ENCODE data around the gene PALLD.

The PALLD gene

DNA sequence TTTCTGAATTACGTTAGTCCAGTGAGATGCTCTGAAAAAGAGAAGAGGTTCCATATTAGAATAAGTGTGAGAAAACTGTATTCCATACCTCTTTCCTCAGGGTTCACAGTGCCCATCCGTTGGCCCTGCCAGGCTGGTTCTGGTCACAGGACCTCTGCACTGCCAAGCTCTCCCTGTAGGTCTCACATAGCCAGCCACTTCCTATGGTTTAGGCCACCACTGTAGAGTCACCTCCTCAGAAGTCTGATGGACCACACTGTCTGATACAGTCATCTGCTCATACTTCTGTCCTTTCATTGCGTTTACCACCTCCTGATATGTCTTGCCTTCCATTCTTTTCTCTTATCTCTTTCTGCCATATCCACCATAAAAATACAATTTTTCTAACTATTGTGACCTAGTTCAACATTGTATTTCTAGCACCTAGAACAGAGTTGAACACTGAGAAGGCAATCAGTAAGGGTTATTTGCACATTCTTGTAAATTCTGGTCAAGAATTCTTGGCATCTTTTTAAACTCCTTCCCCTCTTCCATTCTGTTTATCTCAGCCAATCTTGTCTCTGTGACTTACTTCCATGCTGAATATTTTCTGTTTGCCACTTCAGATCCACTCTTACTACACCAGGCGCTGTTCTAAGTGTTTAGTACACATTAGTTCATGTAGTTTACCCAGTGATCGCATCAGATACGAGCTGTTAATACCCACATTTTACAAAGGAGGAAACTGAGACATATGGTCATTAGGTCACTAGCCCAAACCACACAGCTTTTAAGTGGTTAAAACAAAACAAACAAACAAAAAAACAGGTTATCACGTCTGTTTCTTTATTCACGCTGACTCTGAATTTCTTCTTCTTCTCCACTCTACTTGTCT lies 387.6 kb downstream of the PALLD start:
- no peak for DNase-seq

DNA sequence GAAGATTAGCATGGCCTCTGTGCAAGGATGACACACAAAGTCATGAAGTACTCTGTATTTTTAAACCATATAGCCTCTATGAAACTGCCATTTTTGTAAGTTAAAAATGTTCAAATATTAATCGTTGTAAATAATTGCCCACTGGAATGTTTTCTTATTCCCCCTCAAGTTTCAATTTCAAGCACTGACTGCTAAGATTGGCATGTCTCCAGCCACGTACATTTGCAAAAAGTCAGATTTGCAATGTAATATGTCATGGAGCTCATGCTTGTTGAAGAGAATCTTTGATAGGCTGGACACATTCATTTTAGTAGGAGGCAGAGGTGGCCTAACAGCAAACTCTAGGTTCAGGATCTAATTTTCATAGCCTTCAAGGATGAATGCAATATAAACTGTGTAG lies 388.5 kb downstream of the PALLD start:
- no peak for DNase-seq

DNA sequence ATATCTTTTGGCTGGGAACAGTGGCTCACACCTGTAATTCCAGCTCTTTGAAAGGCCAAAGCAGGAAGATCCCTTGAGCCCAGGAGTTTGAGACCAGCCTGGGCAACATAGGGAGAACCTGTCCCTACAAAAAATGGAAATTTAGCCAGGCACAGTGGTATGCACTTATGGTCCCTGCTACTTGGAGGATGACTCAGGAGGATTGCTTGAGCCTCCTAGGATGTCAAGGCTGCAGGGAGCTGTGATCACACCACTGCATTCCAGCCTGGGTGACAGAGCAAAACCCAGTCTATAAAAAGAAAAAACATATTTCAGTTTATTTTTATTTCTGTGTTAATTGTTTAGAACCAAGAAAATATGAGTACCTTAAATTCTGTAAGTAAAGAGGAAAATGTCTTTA lies 389.5 kb downstream of the PALLD start:
- peak; percentile 74 for DNase-seq

DNA sequence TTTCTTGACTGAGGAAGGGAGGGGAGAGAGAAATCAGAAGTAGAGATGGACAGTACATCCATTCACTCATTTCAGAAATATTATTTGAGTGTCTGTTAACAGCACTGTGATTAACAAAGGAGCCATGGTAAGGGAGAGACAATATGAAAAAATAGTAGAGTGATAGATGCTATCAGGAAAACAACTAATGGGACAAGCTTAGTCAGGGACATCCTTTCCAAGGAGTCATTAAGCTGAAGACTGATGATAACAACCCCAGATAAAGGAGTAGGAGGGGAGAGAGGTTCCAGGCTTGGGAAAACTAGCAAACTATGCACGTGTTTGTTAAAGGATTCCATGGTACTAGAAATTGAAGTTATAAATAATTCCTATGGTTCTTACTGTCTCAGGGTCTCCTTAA lies 391.0 kb downstream of the PALLD start:
- DNase-seq: no peak

DNA sequence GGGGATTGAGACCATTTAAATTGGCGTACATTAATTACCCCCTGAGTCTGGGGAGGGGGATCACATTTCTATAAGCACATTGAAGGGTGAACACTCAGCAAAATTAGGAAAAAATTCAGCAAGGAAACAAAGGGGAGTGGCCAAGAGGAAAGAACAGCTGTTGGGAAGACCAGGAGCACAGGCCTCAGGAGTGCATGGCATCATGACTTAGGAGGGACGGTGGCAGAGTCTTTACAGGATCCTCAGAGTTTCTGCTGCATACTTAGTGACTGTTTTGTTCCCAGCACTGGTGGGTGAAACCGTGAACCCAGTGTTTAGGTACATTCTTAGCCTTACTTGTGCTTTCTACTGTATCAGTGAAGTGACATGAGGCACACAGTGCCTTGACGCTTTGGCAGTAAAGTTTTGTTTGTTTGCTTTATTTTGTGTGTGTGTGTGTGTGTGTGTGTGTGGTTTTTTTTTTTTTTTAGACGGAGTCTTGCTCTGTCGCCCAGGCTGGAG lies 391.9 kb downstream of the PALLD start:
- no peak for DNase-seq

DNA sequence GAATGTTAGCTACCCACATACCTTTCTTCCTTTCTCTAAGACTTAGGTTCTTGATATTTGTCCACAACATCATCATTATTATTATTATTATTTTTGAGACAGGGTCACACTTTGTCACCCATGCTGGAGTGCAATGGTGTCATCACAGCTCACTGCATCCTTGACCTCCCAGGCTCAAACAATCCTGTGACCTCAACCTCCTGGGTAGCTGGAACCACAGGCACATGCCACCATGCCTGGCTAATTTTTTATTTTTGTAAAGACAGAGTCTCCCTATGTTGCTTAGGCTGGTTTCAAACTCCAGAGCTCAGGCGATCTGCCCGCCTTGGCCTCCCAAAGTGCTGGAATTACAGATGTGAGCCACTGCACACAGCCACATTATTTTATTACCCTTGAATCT lies 394.2 kb downstream of the PALLD start:
- no peak for DNase-seq

DNA sequence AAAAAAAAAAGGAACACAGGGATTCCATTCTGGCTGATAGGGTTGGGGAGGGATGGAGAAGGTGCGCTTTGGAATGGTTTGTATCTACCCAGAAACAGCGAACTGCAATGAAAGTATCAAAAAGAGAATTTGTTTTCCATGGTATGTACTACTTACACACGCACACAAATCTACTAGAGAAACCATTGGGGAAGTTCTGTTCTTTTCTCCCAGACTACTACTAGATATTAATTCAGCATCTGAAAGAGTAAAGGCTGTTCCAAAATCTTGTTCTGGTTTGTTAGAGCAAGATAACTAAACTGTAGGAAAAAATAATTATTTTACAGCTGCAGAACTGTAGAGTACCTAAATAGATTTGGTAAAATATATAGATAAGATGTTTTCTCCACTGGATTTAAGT lies 394.8 kb downstream of the PALLD start:
- no peak for DNase-seq

DNA sequence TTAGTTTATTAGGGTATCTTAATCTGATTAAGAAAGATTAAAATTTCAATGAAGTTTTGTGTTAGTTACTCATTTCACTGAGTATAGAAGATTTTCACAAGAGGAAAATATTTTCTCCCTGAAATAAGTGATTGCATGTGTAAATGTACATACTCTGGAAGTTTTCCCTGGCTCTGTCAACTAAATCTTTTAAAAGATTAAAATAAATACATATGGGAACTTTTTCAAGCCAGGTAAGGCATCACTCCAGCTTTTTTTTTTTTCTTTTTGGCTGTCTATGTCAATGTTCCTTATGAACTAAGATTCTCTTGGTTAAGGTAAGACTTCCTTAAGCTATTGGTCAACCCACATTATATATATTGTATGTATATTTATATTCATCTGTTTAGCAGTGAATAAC lies 395.6 kb downstream of the PALLD start:
- no peak for DNase-seq

DNA sequence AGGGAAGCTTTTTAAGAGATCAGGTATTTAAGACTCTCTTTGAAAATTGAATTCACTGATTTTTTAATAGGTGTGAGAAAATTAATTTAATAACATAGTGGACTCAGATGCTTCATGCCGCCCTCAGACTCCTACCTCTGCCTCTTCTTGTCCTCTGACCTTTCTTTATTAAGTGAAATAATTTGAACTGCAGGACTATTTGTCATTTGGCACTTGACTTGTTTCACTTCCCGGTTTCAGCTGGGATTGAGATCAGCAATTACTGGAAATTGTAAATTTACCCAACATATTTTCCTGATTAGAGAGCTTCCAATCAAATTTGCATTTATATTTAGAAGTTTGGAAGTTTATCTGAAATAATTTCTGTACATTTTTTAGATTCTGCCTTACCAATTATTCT lies 396.4 kb downstream of the PALLD start:
- no peak for DNase-seq

DNA sequence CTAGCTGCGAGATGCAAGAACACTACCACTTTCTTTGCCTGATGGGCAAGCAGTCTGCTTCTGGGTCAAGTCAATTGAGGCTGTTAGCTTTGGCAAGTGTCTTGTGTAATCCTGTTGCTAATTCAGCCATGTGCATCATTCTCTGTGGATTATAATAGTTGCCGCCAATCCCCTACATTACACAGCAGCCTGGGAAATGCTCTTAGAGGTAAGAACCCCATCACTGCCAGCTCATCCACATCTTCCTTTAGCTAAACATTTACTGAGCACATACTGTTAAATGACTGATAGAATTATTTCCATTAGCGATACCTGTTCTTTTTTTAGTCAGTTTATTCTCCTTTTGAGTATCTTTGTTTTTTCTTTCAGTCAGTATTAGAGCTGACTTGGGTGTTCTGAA lies 397.0 kb downstream of the PALLD start:
- no peak for DNase-seq

DNA sequence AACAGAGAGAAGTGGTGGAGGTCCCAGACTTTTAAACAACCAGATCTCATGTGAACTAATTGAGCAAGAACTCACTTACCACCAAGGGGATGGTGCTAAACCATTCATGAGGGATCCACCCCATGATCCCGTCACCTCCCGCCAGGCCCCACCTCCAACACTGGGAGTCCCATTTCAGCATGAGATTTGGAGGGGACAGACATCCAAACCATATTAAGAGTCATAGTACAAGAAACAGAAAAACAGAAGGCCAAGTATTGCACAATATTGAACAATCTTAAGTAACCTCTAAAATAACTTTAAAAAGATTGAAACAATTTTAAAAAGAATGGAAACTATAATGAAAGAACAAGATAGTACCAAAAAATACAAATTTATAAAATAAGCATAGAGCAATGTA lies 403.2 kb downstream of the PALLD start:
- no peak for DNase-seq

DNA sequence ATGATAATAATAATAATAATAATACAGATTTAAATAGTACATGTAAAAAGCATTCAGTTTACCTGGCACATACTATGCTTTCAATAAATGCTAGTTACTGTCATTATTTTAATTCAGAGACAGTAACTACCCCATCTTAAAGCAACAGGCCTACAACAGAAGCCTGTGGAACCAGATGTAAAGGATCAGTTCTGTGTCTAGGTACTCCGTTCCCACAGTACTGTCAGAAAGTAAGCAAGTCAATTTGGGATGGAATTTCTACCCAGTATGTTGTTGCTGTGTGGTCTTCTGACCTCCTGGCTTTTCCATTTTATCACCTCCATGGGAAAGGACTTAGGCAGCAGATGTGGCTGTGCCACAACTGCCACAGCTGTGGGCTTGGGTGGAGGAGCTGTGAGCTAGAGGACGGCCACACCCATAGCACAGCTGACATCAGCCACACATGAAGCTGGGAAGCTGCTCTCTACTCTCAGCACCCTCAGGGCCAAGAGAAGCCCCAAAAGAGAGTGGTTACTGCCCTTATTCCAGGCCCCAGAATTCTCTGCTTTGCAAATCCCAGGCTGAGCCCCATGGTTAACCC lies 410.4 kb downstream of the PALLD start:
- DNase-seq: peak; percentile 39

DNA sequence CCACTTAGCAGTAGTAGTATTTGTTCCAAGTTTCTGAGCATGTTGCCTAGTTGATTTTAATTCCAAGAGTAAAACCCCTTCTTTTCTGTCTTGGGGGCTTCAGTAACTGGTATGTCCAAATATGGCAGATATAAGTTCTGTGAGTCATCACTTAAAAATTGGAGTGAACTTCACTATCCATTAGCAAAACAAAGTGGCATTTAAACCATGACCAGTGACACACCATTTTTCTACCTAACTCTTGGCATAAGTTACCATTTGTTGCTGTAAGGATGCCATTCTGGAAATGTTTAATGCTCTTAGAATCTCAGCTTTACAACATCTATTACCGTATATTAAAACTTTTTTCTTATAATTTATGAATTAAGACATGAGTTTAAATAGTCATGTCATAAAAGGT lies 411.2 kb downstream of the PALLD start:
- DNase-seq: peak; percentile 75

DNA sequence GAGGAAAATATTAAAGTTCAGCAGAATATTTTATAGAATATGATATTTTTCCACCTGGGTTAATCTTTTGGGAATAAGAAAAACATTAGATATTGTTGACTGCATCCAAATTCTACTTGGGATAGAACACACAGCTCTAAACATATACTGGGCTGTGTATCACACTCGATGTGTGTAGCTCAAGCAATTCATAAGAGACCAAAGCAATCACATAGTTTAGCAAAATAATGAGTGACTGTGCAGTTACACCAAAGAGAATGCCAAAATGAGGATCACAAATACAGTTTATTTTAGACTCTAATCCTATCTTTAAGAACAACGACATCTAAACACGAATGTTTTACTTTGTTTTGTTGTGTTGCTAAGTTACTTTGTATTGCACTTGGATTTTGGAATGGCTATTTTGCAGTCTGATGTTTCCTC lies 412.0 kb downstream of the PALLD start:
- no peak for DNase-seq

DNA sequence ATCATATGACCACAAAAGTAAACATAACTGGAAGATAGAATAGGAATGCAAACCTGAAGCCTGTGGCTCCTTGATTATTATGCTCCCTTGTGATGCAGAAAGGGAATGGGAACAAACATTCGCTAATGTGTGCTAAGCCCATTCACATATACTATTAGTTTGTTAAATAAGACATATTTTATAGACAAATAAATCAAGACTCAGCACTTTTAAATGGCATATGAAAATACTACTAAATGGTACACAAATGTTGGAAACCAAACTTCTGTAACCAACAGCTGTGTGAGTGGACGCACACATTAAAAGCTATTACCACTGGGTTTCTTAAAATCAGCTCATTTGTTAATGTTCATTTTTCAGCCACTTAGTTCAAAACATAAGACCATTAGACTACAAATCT lies 417.2 kb downstream of the PALLD start:
- no peak for DNase-seq

DNA sequence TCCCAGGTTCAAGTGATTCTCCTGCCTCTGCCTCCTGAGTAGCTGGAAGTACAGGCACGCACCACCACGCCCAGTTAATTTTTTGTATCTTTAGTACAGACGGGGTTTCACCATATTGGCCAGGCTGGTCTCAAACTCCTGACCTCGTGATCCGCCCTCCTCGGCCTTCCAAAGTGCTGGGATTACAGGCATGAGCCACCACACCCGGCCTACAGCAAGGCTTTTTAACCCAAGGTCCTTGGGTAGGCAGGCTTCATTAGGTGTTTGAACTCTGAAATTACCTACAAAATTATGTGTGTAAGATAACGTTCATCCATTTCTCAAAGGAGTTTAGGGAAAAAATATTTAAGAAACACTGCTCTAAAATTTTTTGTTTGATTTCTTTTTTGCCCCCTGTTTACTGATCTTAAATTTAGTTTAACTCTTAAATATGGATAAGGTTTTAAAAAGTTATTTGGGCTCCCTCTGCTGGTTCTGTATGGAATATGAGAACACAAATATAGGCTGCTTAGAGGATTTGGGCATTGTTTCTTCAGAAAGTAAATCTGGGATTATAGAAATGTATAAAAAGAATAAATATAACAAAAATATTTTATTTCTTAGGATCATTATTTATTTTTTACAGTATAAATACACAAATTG lies 420.4 kb downstream of the PALLD start:
- peak; percentile 60 for DNase-seq

DNA sequence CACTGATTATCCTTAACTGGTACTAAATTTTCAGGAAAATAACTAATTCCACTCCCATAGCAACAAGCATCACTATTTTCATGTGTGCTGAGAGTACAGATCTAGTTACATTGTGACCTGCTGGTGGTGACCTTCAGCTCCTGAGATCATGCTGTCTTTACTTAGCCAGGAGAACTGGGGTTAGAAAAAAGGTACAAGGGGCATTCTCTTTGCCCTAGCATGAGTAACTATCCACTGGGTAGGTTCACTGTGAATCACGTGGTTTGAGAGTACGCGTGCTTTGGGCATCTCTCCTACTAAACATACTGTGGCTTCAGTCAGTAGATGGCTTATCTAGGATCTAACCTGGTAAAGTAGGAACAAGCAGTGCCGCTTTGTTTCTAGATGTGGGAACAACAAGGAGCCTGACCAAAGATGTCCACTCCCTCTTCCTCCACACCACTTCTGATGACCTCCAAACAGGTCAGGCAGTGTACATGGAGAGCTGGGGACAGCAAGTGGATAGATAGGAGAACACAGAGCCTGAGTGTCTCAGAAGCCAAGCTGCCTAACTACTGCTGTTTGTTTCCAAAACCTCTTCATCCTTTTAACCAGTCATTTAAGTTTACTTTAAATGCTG lies 423.0 kb downstream of the PALLD start:
- DNase-seq: no peak

DNA sequence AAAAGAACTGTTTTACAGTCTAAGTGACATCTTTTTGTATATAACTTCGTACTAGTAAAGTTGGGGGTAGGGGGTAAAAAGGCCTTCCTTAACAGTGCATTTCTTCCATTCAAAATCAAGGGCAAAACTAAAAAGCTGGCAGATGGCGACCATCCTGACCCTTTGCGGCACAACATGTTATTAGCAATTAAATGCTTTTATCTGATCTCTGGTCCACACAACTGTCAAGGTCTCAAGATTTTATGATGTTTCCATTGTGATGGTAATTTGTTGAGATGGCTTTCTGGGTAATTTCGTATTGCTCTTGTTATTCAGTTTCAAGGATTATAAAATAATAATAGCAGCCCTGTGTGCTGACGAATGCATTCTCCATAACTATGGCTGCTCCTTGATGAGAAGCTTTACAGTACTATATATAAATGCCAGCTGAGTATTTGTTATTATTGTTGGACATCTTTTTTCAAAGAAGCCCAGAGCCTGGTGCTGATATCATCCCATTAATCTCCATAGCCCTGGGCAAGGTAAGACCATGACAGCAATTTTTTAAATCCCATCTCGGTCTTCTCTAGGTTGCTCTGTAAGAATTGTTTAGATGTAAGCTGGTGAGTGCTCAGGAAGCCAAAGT lies 423.7 kb downstream of the PALLD start:
- DNase-seq: no peak

DNA sequence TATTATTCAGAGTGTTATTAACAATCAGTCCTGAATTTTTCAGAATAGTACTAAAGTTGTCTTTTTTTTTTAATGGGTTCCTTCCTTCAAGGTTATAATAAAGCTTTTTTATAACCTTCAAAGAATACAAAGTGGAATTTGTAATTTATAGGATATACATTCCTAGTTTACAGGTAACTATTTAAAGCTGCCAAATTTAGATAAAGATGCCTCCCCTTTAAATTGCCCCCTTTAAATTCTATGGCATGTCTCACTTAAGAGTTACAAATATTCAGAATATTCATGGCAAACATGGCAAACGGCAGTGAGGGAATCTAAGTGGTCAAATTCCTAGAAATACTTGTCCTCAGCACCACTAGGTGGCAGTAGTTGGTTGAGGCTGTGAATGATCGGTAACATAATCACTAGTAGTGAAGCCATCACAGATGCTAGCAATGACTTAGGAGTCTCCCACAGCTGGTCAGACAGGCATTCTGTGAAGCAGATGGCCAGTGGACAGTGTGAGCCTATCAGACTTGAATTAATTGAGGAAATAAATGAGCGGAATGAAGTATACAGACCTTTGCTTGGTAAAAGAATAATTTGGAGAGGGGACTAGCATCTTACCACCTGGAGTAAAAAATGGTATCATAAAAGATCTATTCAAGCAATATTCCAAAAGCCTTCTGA lies 426.8 kb downstream of the PALLD start:
- DNase-seq: peak; percentile 75

DNA sequence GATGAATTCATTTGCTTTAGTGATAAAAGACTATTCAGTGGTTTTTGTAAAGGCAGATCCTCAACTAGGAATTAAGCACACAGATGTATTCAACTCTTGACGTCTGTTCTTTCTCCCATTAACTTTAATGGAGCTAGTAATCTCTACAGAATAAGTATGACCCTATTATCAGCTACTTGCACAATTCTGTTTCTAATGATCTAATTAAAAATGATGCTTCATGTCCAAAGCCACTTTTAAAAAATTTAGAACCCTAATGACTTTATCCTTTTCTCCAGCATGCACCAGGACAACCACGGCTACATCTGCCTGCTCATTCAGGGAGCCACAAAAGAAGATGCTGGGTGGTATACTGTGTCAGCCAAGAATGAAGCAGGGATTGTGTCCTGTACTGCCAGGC lies 427.8 kb downstream of the PALLD start:
- DNase-seq: no peak

DNA sequence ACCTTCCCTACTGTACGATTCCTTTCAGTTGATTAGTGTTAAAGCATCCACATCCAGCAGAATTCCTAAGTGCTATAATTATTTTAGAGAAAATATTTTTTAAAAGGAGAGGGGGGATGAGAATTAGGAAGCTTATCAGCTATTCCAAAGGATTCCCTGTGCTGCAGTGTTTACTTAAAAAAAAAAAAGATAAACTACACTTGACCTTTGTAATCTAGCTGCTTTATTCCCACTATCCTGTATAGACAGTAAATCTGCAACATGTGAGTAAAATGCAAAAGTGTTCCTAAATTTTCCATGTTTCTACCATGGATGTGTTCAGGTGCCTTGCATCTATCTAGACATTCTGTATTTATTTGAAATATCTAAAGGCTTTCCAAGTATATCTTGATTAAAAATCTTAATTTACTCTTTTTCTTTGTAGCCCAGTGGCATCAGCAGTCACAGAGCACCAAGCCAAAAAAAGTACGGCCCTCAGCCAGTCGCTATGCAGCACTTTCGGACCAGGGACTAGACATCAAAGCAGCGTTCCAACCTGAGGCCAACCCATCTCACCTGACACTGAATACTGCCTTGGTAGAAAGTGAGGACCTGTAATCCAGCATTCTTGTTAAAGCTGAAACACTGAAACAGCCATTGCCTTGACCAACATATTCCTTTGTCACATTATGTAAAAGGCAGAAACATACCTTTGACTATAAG lies 429.1 kb downstream of the PALLD start:
- no peak for DNase-seq

DNA sequence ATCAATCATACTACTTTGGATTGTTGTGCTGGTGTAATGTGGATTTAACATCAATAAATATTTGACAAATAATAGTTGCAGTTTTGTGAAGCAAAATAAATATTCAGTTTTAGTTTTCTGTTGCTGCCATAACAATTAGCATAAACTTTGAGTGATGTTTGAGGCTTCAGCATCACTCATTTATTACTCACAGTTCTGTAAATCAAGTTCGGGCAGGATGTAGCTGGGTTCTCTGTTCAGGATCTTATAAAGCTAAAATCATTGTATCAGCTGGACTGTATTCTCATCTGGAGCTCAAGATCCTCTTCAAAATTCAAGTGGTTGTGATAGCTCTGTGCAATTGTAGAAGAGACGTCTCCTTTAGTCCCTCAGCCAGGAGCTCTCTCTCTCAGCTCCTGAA lies 431.5 kb downstream of the PALLD start:
- DNase-seq: no peak
